ENCODE measurements around the gene MRPL42.

Gene MRPL42

GRCh38 chr12:93425736-93426411, 41.4 kb upstream of the MRPL42 start:
- Histone ChIP-seq H3K9me3 (replicated peaks in 1 of 2; ENCODE audit: control insufficient read depth in 2 of 2, insufficient read depth in 1 of 2, low read depth in 1 of 2, low read length in 2 of 2) (no peaks in the 10 kb centered on the region), H3K4me1 (ENCODE audit: control insufficient read depth in 2 of 2, insufficient read depth in 1 of 2, low read depth in 1 of 2, low read length in 2 of 2) (peaks cover 0 to 2% of the 10 kb centered on the region in 2 donors), H3K18ac (ENCODE audit: low read length) (no peak overlapping the region), H3K14ac (ENCODE audit: low read length) (no peak overlapping the region), H2AK5ac (ENCODE audit: low read depth, low read length) (no peak overlapping the region), H3K4me2 (ENCODE audit: insufficient read depth, low read length, poor library complexity, severe bottlenecking) (no peak overlapping the region), H2BK5ac (ENCODE audit: low read length) (no peak overlapping the region), H2BK120ac (ENCODE audit: low read depth, low read length) (no peak overlapping the region), H3K27ac (replicated peaks; ENCODE audit: low read length) (no peak overlapping the region), H2BK12ac (ENCODE audit: low read length) (no peak overlapping the region), H3K36me3 (replicated peaks in 1 of 2; ENCODE audit: control insufficient read depth in 2 of 2, insufficient read depth in 2 of 2, low read length in 2 of 2) (peaks cover 0 to 12% of the 10 kb centered on the region in 2 donors), H3K27me3 (ENCODE audit: control insufficient read depth in 3 of 3, insufficient read depth in 3 of 3, low read depth in 1 of 3, low read length in 3 of 3) (no peaks in the 10 kb centered on the region), H3K23ac (ENCODE audit: low read depth, low read length, poor library complexity) (no peak overlapping the region), H4K91ac (ENCODE audit: low read depth, low read length, poor library complexity) (no peak overlapping the region), H3K4me3 (ENCODE audit: low read length in 2 of 2) (no peak overlapping the region), H2AFZ (ENCODE audit: low read length) (no peak overlapping the region), H4K8ac (ENCODE audit: low read depth, low read length) (no peak overlapping the region), H2BK15ac (ENCODE audit: low read length) (no peak overlapping the region), H3K79me1 (ENCODE audit: low read depth, low read length) (peaks cover 3% of the 10 kb centered on the region), H3K4ac (ENCODE audit: low read length) (no peak overlapping the region), H3K9ac (ENCODE audit: low read depth, low read length, poor library complexity) (no peak overlapping the region)
- WGBS, 2 donors (ENCODE audit: extremely low coverage in 2 of 2, insufficient read length in 2 of 2, insufficient replicate concordance in 1 of 2) = no CpG with 5 or more reads among the region's 8 CpGs
- no peak for DNase-seq (ENCODE audit: low spot score)

GRCh38 chr12:93426412-93426805, 40.9 kb upstream of the MRPL42 start:
- no peak overlapping the region for H3K23ac ChIP-seq (ENCODE audit: low read depth, low read length, poor library complexity)
- peaks cover 0 to 12% of the 10 kb centered on the region in 2 donors for H3K36me3 ChIP-seq (replicated peaks in 1 of 2; ENCODE audit: control insufficient read depth in 2 of 2, insufficient read depth in 2 of 2, low read length in 2 of 2)
- no peak overlapping the region for H2BK12ac ChIP-seq (ENCODE audit: low read length)
- no peak overlapping the region for H3K4ac ChIP-seq (ENCODE audit: low read length)
- H4K91ac ChIP-seq (ENCODE audit: low read depth, low read length, poor library complexity) = no peak overlapping the region
- H3K27ac ChIP-seq (replicated peaks; ENCODE audit: low read length) = no peak overlapping the region
- peaks cover 0 to 2% of the 10 kb centered on the region in 2 donors for H3K4me1 ChIP-seq (ENCODE audit: control insufficient read depth in 2 of 2, insufficient read depth in 1 of 2, low read depth in 1 of 2, low read length in 2 of 2)
- no CpG with 5 or more reads among the region's 1 CpG for WGBS, 2 donors (ENCODE audit: extremely low coverage in 2 of 2, insufficient read length in 2 of 2, insufficient replicate concordance in 1 of 2)
- H2BK15ac ChIP-seq (ENCODE audit: low read length) = no peak overlapping the region
- H3K9me3 ChIP-seq (replicated peaks in 1 of 2; ENCODE audit: control insufficient read depth in 2 of 2, insufficient read depth in 1 of 2, low read depth in 1 of 2, low read length in 2 of 2) = no peaks in the 10 kb centered on the region
- no peak for DNase-seq (ENCODE audit: low spot score)
- no peaks in the 10 kb centered on the region for H3K27me3 ChIP-seq (ENCODE audit: control insufficient read depth in 3 of 3, insufficient read depth in 3 of 3, low read depth in 1 of 3, low read length in 3 of 3)
- no peak overlapping the region for H2BK120ac ChIP-seq (ENCODE audit: low read depth, low read length)
- no peak overlapping the region for H2AK5ac ChIP-seq (ENCODE audit: low read depth, low read length)
- H3K79me1 ChIP-seq (ENCODE audit: low read depth, low read length) = peaks cover 3% of the 10 kb centered on the region
- no peak overlapping the region for H3K4me3 ChIP-seq (ENCODE audit: low read length in 2 of 2)
- no peak overlapping the region for H2AFZ ChIP-seq (ENCODE audit: low read length)
- H2BK5ac ChIP-seq (ENCODE audit: low read length) = no peak overlapping the region
- no peak overlapping the region for H3K4me2 ChIP-seq (ENCODE audit: insufficient read depth, low read length, poor library complexity, severe bottlenecking)
- H4K8ac ChIP-seq (ENCODE audit: low read depth, low read length) = no peak overlapping the region
- H3K14ac ChIP-seq (ENCODE audit: low read length) = no peak overlapping the region
- H3K9ac ChIP-seq (ENCODE audit: low read depth, low read length, poor library complexity) = no peak overlapping the region
- H3K18ac ChIP-seq (ENCODE audit: low read length) = no peak overlapping the region

- Histone ChIP-seq H3K14ac (ENCODE audit: low read length) (no peak overlapping the region), H2BK12ac (ENCODE audit: low read length) (no peak overlapping the region), H2BK15ac (ENCODE audit: low read length) (no peak overlapping the region), H3K18ac (ENCODE audit: low read length) (no peak overlapping the region), H3K4me1 (ENCODE audit: control insufficient read depth in 2 of 2, insufficient read depth in 1 of 2, low read depth in 1 of 2, low read length in 2 of 2) (peaks cover 0 to under 1% of the 10 kb centered on the region in 2 donors), H3K36me3 (replicated peaks in 1 of 2; ENCODE audit: control insufficient read depth in 2 of 2, insufficient read depth in 2 of 2, low read length in 2 of 2) (peaks cover 0 to 10% of the 10 kb centered on the region in 2 donors), H3K27ac (replicated peaks; ENCODE audit: low read length) (no peak overlapping the region), H3K4ac (ENCODE audit: low read length) (no peak overlapping the region), H3K4me2 (ENCODE audit: insufficient read depth, low read length, poor library complexity, severe bottlenecking) (no peak overlapping the region), H4K91ac (ENCODE audit: low read depth, low read length, poor library complexity) (no peak overlapping the region), H3K79me1 (ENCODE audit: low read depth, low read length) (peaks cover 3% of the 10 kb centered on the region), H3K27me3 (ENCODE audit: control insufficient read depth in 3 of 3, insufficient read depth in 3 of 3, low read depth in 1 of 3, low read length in 3 of 3) (no peaks in the 10 kb centered on the region), H2AFZ (ENCODE audit: low read length) (no peak overlapping the region), H2BK5ac (ENCODE audit: low read length) (no peak overlapping the region), H4K8ac (ENCODE audit: low read depth, low read length) (no peak overlapping the region), H2AK5ac (ENCODE audit: low read depth, low read length) (no peak overlapping the region), H3K9me3 (replicated peaks in 1 of 2; ENCODE audit: control insufficient read depth in 2 of 2, insufficient read depth in 1 of 2, low read depth in 1 of 2, low read length in 2 of 2) (no peaks in the 10 kb centered on the region), H2BK120ac (ENCODE audit: low read depth, low read length) (no peak overlapping the region), H3K23ac (ENCODE audit: low read depth, low read length, poor library complexity) (no peak overlapping the region), H3K4me3 (ENCODE audit: low read length in 2 of 2) (no peak overlapping the region), H3K9ac (ENCODE audit: low read depth, low read length, poor library complexity) (no peak overlapping the region)
- no peak for DNase-seq (ENCODE audit: low spot score)
- no CpG with 5 or more reads among the region's 5 CpGs for WGBS, 2 donors (ENCODE audit: extremely low coverage in 2 of 2, insufficient read length in 2 of 2, insufficient replicate concordance in 1 of 2)
Observed at GRCh38 chr12:93427779-93428564, 39.3 kb upstream of the MRPL42 start.

GRCh38 chr12:93429448-93429847, 37.9 kb upstream of the MRPL42 start:
- Histone ChIP-seq H3K18ac (ENCODE audit: low read length) (no peak overlapping the region), H3K36me3 (replicated peaks in 1 of 2; ENCODE audit: control insufficient read depth in 2 of 2, insufficient read depth in 2 of 2, low read length in 2 of 2) (peaks cover 0 to 8% of the 10 kb centered on the region in 2 donors), H3K27ac (replicated peaks; ENCODE audit: low read length) (no peak overlapping the region)

More at GRCh38 chr12:93429448-93429847, 37.9 kb upstream of the MRPL42 start:
- peaks cover 3% of the 10 kb centered on the region for H3K79me1 ChIP-seq (ENCODE audit: low read depth, low read length)
- no peak overlapping the region for H3K23ac ChIP-seq (ENCODE audit: low read depth, low read length, poor library complexity)
- no peak overlapping the region for H2BK15ac ChIP-seq (ENCODE audit: low read length)
- DNase-seq (ENCODE audit: low spot score) = no peak
- H3K4me1 ChIP-seq (ENCODE audit: control insufficient read depth in 2 of 2, insufficient read depth in 1 of 2, low read depth in 1 of 2, low read length in 2 of 2) = no peaks in the 10 kb centered on the region
- no peak overlapping the region for H3K9ac ChIP-seq (ENCODE audit: low read depth, low read length, poor library complexity)
- H3K4ac ChIP-seq (ENCODE audit: low read length) = no peak overlapping the region
- no peak overlapping the region for H4K8ac ChIP-seq (ENCODE audit: low read depth, low read length)
- H3K9me3 ChIP-seq (replicated peaks in 1 of 2; ENCODE audit: control insufficient read depth in 2 of 2, insufficient read depth in 1 of 2, low read depth in 1 of 2, low read length in 2 of 2) = peaks cover 0 to 4% of the 10 kb centered on the region in 2 donors
- no peak overlapping the region for H2BK120ac ChIP-seq (ENCODE audit: low read depth, low read length)
- no peak overlapping the region for H2AK5ac ChIP-seq (ENCODE audit: low read depth, low read length)
- H2BK12ac ChIP-seq (ENCODE audit: low read length) = no peak overlapping the region
- no peaks in the 10 kb centered on the region for H3K27me3 ChIP-seq (ENCODE audit: control insufficient read depth in 3 of 3, insufficient read depth in 3 of 3, low read depth in 1 of 3, low read length in 3 of 3)
- H2AFZ ChIP-seq (ENCODE audit: low read length) = no peak overlapping the region
- H2BK5ac ChIP-seq (ENCODE audit: low read length) = no peak overlapping the region
- no peak overlapping the region for H3K14ac ChIP-seq (ENCODE audit: low read length)
- WGBS, 2 donors (ENCODE audit: extremely low coverage in 2 of 2, insufficient read length in 2 of 2, insufficient replicate concordance in 1 of 2) = no CpG with 5 or more reads among the region's 1 CpG
- H3K4me3 ChIP-seq (ENCODE audit: low read length in 2 of 2) = no peak overlapping the region
- no peak overlapping the region for H4K91ac ChIP-seq (ENCODE audit: low read depth, low read length, poor library complexity)
- H3K4me2 ChIP-seq (ENCODE audit: insufficient read depth, low read length, poor library complexity, severe bottlenecking) = no peak overlapping the region

All from neuronal stem cell (in vitro differentiated cells).